GM20000 (cell line): Measurements from ENCODE around the gene THOC5.
"Not testable (repeated sequence)": the region's sequence is repeated elsewhere in the genome, so short reads cannot be mapped to it uniquely, and the experiment has no call there.

Experiments used
- DNase-seq: peaks from one replicate; pipeline ENCODE4 v3.0.0; 2012; ENCODE audit warnings: low spot score
- TF ChIP-seq, protein P1 (sequence below): IDR thresholded peaks from 2 replicates; pipeline ENCODE4 v1.5.1; 2012; ENCODE audit warnings: mild to moderate bottlenecking, control low read depth; ENCODE audit errors: extremely low read depth, missing control alignments

The THOC5 gene

GRCh38 chr22:29493636-29494035 lies 59.9 kb downstream of the THOC5 start:
- TF ChIP-seq, protein P1, sequence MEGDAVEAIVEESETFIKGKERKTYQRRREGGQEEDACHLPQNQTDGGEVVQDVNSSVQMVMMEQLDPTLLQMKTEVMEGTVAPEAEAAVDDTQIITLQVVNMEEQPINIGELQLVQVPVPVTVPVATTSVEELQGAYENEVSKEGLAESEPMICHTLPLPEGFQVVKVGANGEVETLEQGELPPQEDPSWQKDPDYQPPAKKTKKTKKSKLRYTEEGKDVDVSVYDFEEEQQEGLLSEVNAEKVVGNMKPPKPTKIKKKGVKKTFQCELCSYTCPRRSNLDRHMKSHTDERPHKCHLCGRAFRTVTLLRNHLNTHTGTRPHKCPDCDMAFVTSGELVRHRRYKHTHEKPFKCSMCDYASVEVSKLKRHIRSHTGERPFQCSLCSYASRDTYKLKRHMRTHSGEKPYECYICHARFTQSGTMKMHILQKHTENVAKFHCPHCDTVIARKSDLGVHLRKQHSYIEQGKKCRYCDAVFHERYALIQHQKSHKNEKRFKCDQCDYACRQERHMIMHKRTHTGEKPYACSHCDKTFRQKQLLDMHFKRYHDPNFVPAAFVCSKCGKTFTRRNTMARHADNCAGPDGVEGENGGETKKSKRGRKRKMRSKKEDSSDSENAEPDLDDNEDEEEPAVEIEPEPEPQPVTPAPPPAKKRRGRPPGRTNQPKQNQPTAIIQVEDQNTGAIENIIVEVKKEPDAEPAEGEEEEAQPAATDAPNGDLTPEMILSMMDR = no peak
- DNase-seq = no peak

- DNase-seq = no peak
- TF ChIP-seq, protein P1 = no peak
Measured at GRCh38 chr22:29491012-29491411, 62.5 kb downstream of the THOC5 start.

DNA sequence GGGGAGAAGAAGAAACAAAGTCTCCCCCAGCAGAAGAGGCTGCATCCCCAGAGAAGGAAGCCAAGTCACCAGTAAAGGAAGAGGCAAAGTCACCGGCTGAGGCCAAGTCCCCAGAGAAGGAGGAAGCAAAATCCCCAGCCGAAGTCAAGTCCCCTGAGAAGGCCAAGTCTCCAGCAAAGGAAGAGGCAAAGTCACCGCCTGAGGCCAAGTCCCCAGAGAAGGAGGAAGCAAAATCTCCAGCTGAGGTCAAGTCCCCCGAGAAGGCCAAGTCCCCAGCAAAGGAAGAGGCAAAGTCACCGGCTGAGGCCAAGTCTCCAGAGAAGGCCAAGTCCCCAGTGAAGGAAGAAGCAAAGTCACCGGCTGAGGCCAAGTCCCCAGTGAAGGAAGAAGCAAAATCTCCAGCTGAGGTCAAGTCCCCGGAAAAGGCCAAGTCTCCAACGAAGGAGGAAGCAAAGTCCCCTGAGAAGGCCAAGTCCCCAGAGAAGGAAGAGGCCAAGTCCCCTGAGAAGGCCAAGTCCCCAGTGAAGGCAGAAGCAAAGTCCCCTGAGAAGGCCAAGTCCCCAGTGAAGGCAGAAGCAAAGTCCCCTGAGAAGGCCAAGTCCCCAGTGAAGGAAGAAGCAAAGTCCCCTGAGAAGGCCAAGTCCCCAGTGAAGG lies 64.3 kb downstream of the THOC5 start:
- DNase-seq = not testable (repeated sequence)

- DNase-seq = no peak
Measured at GRCh38 chr22:29487426-29487986, 66.1 kb downstream of the THOC5 start.

DNA sequence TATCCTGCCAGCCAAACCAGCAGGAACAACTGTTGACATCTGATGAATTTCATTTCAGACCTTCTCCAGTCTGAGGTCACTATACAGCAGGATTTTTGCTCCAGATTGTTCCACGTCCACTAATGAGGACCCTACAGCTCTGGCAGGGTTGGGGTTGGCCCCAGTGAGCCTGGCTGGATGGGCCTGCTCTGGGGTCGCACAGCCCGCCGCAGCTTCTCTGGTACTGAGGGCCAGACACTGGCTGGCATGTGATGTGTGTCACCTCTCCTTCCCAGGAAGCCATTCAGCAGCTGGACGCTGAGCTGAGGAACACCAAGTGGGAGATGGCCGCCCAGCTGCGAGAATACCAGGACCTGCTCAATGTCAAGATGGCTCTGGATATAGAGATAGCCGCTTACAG lies 68.1 kb downstream of the THOC5 start:
- TF ChIP-seq, protein P1 = no peak
- no peak for DNase-seq

More at GRCh38 chr22:29487426-29487986, 66.1 kb downstream of the THOC5 start:
- TF ChIP-seq, protein P1 = no peak

GRCh38 chr22:29484642-29485041 lies 68.9 kb downstream of the THOC5 start:
- TF ChIP-seq, protein P1 = no peak
- DNase-seq = no peak

DNA sequence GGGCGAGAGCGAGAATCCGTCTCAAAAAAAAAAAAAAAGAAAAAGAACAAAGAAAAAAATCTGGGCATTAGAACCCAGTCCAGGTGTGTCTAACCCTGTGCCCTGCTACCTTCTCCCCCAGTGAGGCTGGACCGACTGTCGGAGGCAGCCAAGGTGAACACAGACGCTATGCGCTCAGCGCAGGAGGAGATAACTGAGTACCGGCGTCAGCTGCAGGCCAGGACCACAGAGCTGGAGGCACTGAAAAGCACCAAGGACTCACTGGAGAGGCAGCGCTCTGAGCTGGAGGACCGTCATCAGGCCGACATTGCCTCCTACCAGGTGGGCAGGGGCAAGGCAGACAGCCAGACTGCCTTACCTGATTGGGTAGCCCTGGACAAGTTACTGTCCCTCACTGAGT lies 70.3 kb downstream of the THOC5 start:
- no peak for DNase-seq
- TF ChIP-seq, protein P1 = no peak

- DNase-seq = no peak
- TF ChIP-seq, protein P1 = no peak
Measured at GRCh38 chr22:29482726-29483125, 70.8 kb downstream of the THOC5 start.
